ENCODE data around the gene SAMMSON.

SAMMSON gene

GRCh38 chr3:70006089-70006488 lies 6.6 kb downstream of the SAMMSON start:
- TF ChIP-seq, protein P1, sequence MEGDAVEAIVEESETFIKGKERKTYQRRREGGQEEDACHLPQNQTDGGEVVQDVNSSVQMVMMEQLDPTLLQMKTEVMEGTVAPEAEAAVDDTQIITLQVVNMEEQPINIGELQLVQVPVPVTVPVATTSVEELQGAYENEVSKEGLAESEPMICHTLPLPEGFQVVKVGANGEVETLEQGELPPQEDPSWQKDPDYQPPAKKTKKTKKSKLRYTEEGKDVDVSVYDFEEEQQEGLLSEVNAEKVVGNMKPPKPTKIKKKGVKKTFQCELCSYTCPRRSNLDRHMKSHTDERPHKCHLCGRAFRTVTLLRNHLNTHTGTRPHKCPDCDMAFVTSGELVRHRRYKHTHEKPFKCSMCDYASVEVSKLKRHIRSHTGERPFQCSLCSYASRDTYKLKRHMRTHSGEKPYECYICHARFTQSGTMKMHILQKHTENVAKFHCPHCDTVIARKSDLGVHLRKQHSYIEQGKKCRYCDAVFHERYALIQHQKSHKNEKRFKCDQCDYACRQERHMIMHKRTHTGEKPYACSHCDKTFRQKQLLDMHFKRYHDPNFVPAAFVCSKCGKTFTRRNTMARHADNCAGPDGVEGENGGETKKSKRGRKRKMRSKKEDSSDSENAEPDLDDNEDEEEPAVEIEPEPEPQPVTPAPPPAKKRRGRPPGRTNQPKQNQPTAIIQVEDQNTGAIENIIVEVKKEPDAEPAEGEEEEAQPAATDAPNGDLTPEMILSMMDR (IDR thresholded peaks at IDR 0.05; ENCODE audit: control insufficient read depth, extremely low read depth, insufficient read depth) = no peak
- DNase-seq (ENCODE audit: low read depth) = no peak
- H3K4me3 ChIP-seq (ENCODE audit: low read depth, low read length) = no peak overlapping the region

GRCh38 chr3:70010346-70010745 lies 10.8 kb downstream of the SAMMSON start:
- DNase-seq (ENCODE audit: low read depth) = no peak
- H3K4me3 ChIP-seq (ENCODE audit: low read depth, low read length) = no peak overlapping the region
- TF ChIP-seq, protein P1 (IDR thresholded peaks at IDR 0.05; ENCODE audit: control insufficient read depth, extremely low read depth, insufficient read depth) = no peak

- H3K4me3 ChIP-seq (ENCODE audit: low read depth, low read length) = no peak overlapping the region
- TF ChIP-seq, protein P1 (IDR thresholded peaks at IDR 0.05; ENCODE audit: control insufficient read depth, extremely low read depth, insufficient read depth) = no peak
- DNase-seq (ENCODE audit: low read depth) = peak; percentile 77
These were observed 12.0 kb downstream of the SAMMSON start for GRCh38 chr3:70011582-70011981.

DNA sequence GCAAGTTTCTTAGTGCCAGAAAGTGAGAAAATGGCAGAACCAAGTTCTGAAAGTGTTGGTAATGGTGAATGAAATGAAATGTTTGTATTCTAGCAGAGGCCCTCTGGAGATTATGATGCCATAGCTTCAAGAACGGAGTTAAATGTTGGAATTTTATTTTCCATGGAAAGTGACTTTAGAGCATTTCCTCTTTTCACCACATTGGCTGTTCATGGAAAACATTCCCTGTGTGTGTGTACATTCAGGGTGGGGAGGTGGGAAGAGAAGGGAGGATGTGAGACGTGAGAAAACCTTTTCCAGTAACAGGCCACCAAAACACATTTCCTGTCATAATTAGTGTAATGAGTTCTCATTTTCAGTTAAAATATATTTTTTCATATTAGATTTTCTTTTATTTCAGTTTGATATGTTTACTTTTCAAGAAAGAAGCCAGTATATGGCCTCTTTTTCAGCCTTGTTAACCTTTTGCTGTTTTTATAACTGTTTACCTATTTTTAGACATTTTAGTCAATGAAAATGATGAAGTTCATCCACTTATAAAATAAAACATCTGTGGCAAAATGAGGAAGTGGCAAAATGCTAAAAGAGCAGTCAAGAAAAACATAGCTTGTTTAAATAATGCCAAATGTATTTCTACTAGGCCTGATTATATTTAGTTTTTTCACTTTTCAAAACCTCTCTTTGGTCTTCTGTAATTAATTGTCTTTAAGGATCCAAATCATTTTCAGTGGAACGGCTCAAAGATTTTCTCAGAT lies 21.6 kb downstream of the SAMMSON start:
- H3K4me3 ChIP-seq (ENCODE audit: low read depth, low read length) = no peak overlapping the region
- TF ChIP-seq, protein P1 (IDR thresholded peaks at IDR 0.05; ENCODE audit: control insufficient read depth, extremely low read depth, insufficient read depth) = no peak
- DNase-seq (ENCODE audit: low read depth) = no peak

GRCh38 chr3:70028361-70028760 lies 28.8 kb downstream of the SAMMSON start:
- DNase-seq (ENCODE audit: low read depth) = no peak
- TF ChIP-seq, protein P1 (IDR thresholded peaks at IDR 0.05; ENCODE audit: control insufficient read depth, extremely low read depth, insufficient read depth) = no peak

DNA sequence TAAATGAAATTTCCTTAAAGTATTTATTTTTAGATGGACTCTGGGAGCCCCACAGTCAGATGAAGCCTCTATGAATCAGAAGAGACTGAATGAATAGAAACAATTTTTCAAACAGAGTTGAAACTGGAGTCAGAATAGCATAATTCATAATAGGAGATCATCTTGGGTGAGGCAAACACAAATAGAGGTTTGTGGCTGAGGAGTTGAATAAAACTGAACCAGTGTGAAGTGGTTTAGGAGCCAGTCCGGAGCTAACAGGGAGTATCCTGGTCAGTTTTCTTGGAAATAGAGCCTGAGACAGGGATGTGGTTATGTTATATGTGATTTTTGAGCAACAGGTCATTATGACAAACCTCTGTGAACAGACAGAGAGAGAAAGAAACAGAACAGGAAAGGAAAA lies 39.2 kb downstream of the SAMMSON start:
- TF ChIP-seq, protein P1 (IDR thresholded peaks at IDR 0.05; ENCODE audit: control insufficient read depth, extremely low read depth, insufficient read depth) = no peak
- no peak for DNase-seq (ENCODE audit: low read depth)
- H3K4me3 ChIP-seq (ENCODE audit: low read depth, low read length) = no peak overlapping the region

More at GRCh38 chr3:70028361-70028760, 28.8 kb downstream of the SAMMSON start:
- no peak overlapping the region for H3K4me3 ChIP-seq (ENCODE audit: low read depth, low read length)

DNA sequence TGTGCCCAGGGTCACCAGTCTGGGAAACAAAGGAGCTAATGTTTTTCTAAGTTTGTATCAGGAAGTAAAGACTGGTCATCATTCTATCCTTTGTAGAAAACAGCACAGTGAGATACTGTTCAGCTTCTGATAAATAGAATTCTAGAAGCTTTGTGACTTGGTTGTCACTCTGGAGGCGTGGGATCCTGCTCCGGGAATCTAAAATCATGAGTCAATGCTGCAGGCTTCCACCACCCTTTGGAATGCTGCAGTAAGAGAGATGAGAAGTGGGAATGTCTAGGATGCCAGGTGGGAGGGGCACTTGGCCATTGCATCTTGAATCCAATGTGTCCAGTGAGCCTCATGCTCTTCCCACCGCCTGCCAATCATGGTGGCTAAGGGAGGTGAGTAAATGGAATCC lies 40.9 kb downstream of the SAMMSON start:
- DNase-seq (ENCODE audit: low read depth) = no peak
- TF ChIP-seq, protein P1 (IDR thresholded peaks at IDR 0.05; ENCODE audit: control insufficient read depth, extremely low read depth, insufficient read depth) = no peak
- H3K4me3 ChIP-seq (ENCODE audit: low read depth, low read length) = no peak overlapping the region
